GM18517 (cell line): Measurements from ENCODE around the gene BBIP1.
A peak's percentile ranks its signal among the peaks of the same experiment; 100 is the strongest.

Experiments used
- ATAC-seq: cut with Tn5 transposase; IDR thresholded peaks from one replicate; pipeline ENCODE4 v1.9.1; 2021; ENCODE audit warnings: mild to moderate bottlenecking, moderate library complexity; ENCODE audit not compliant: unreplicated experiment

BBIP1 gene, protein sequence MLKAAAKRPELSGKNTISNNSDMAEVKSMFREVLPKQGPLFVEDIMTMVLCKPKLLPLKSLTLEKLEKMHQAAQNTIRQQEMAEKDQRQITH

DNA sequence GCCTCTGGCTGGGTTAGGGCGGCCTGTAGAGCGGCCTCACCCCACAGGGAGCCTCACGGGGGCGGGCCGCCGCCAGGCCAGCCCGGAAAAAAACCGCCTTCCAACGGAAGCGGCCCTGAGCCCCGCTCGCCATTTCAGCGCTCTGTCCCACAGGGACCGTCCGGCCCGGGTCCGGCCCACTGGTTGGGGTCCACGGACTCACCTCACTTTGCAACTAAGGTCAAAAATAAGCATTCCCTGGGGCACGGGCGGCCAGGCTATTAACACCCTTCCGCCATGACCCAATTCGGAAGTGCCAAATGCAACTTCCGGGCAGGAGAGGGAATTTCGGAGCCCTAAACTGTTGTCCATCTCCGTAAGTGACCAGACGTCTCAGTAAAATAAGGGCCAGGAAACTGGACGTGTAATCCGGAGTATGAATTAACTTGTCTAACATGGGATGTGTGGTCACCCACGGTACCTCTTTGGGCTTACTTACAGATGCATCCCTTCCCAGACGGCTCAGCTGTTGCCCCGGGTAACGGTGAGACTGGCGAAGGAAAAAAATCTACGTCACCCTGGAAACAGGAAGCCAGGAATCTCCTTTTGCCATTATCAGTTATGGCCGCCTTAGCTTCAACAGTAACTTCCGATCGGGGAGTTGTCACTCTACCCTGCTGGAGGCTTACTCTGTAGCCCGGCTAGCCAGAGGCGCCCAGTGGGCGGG lies at the start of gene BBIP1:
TSS of gene BBIP1 (minus strand) at position 538 of the 706 bp plus-strand sequence. CDS start 1,023 bp downstream, outside the sequence.
- ATAC-seq = peak; percentile 82

DNA sequence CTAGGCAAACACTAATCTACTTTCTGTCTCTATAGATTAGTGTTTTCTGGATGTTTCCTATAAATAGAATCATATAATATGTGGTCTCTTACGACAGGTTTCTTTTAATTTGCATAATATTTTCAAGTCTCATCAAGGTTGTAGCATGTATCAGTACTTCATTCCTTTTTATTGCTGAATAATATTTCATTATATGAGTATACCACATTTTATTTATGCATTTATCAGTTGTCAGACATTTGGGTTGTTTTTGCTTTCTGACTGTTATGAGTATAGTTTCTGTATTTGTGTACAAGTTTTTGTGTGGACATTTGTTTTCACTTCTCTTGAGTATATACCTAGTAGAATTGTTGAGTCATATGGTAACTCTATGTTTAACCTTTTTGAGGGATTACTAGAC lies 48.7 kb upstream of the BBIP1 start:
- peak; percentile 51 for ATAC-seq

DNA sequence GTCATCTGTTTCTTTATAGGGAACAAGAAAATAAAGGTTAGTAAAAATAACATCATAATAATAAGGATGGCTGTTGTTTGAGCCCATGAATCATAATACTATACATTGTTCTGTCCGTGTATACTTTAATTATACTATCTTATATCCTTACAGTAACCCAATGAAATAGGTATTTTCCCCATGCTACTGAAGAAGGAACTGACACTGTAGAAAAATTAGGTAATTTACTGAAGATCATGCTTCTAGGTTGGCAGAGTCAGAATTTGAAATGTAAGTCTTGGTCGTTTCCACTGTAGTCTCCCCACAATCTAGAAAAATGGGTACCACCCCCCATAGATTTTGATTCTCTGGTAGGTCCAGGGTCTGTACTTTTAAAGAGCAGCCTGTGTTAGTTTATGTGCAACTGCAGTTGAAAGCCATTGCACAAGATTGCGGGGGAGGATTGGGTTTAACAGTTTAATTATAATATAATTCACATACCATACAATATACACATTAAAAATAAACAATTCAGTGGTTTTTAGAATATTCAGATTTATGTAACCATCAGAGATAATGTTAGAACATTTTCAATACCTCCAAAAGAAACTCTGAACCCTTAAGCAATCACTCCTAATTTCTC lies 48.1 kb upstream of the BBIP1 start:
- ATAC-seq = peak; percentile 30

DNA sequence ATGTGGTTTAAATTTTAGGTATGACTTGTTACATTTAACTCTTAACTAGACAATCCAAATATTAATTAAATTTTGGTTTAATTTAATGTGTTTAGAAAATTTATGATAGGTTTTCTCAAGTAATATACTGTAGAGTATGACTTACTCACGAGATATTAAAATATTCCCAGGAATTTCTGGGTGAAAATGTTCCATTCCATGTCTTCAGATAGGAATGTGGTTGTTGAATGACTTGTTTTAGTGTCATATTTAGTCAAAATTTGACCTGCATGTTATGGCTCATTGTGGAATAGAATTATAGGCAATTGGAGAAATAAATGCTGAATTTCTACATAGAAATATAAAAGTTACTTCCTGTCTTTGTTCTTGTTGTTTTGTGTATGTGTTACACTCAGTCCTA lies 47.2 kb upstream of the BBIP1 start:
- no peak for ATAC-seq

DNA sequence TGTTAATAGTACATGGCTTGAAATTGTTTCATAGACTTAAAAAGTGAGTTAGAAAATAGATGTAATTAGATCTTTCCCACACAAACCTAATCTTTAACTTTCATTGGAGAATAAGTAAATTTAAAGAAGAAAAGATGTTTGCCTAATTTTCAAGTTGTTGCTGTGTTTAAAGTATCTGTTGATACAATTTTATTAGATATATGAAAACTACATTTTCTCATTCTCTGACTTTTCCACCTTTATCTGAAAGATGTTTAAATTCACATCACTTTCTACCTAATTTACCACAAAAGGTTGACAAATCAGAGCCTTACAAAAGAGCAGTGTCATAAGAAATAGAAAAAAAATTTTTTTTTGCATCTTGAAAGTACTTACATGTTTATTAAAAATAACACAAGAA lies 46.2 kb upstream of the BBIP1 start:
- no peak for ATAC-seq

GRCh38 chr10:110964681-110965080 lies 45.7 kb upstream of the BBIP1 start:
- ATAC-seq = no peak

DNA sequence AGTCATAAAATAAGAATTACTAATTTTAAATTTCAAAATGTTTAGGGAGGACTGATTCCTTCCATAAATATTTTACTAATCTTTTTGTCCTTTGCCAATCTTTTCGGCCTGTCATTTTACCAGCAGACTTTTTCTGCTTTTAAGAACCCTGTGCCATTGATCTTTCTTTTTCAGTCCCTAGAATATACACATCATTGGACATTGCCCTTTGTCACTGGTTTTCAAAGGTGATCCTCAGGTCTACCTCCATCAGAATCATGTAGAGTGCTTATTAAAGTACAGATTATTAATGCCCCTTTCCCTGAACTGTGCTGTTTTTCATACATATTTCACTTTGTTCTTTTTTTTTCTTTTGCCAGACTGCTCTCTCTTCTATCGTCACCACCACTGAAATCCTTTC lies 44.2 kb upstream of the BBIP1 start:
- no peak for ATAC-seq

DNA sequence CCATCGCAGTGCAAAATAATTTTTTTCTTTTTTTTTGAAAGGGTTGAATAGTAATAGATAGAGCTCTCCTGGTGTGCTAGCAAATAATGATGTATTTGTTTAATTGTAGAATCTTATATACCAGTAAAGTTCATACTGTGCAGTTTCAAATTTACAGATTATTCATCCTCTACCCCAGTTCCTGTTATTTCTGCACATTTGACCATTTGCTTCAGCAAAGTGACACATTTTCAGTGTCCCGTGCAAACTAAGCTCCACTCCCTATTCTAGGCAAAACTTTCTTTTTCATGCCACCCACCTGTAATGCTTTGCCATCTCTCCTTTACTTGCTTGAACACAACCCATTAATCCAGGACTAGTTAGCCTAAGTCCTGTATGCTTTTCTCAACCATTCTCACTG lies 43.5 kb upstream of the BBIP1 start:
- ATAC-seq = no peak

DNA sequence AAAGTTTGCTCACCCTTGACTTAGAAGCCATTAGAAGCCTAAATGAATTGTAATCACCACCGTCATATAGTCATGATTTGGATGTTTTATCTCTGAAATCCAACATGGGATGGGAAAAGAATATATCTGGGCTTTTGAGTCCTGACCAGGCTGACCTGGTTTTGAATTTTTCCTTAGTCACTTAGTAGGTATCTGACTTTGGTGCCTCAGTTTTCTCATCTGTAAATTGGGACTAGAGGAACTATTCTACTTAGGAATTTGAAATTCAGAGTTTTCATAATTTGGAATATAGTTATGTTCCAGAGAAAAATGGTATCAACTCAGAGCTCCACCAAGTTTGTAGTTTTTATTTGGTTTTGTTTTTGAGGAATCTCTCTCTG lies 41.3 kb upstream of the BBIP1 start:
- ATAC-seq = no peak

- no peak for ATAC-seq
These were observed 40.7 kb upstream of the BBIP1 start for GRCh38 chr10:110959379-110960332.

DNA sequence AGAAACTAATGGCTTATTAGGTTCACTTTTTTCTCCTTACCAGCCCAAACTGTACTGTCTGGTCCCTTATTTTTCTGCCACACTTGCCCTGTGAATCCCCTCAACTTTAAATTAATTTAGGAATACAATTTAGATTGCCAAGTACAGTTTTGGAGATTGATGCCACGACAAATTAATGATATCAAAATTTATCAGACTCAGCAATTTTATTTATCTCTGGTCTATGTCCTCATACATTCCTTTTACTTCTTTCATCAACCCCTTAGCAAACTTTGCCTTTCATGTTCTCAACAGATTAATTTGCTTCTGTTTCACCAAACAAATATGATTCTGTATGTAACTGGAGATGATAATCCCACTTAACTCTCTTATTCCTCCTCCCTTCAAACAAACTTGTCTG lies 38.6 kb upstream of the BBIP1 start:
- ATAC-seq = no peak

- no peak for ATAC-seq
These were observed 32.4 kb upstream of the BBIP1 start for GRCh38 chr10:110951381-110951780.

GRCh38 chr10:110947061-110947595 lies 28.1 kb upstream of the BBIP1 start:
- no peak for ATAC-seq

- no peak for ATAC-seq
These were observed 27.5 kb upstream of the BBIP1 start for GRCh38 chr10:110946496-110946895.

DNA sequence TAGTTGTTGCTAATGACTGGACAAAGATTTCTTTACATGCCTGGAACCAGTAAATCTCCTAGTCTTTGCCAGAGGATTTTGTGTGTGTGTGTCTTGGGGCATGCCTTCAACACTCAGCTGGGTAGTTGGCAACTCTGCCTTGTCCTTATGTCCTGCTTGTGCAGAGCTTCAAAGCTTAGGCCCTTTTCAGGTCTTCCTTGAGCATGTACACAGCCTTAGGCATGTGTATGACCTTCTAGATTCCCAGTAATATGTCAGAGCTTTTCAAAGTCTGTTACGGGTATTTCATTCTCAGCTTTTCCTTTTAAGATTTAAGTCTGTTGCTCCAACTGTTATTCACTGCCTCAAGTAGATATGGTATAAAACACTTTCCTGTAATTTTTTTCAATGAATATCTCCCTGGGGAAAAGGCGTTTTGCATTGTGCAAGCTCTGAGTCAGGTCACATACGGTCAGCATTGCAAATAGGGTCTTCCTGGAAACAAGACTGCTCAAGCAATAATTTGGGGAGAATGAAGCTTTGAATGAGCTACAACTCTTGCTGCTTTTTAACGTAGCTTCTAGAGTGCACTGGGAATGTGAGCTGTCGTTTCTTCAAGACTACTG lies 25.9 kb upstream of the BBIP1 start:
- no peak for ATAC-seq

GRCh38 chr10:110939419-110939818 lies 20.4 kb upstream of the BBIP1 start:
- ATAC-seq = no peak

DNA sequence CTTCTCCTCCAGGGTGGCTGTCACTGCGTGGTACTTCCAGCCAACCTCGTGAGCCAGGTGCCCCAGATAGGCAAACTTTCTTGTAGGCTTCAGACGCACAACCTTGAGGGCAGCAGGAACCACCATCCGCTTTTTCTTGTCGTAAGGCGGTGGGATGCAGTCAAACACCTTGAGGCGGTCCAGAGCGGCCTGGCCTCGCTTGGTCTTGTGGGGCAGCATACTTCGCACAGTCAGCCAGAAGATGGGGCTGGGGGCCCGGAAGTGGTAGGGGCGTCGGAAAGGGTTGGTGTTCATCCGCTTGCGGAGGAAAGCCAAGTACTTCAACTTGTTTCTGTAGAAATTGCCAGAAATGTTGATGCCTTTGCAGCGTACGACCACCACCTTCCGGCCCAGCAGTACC lies 17.8 kb upstream of the BBIP1 start:
- ATAC-seq = no peak

DNA sequence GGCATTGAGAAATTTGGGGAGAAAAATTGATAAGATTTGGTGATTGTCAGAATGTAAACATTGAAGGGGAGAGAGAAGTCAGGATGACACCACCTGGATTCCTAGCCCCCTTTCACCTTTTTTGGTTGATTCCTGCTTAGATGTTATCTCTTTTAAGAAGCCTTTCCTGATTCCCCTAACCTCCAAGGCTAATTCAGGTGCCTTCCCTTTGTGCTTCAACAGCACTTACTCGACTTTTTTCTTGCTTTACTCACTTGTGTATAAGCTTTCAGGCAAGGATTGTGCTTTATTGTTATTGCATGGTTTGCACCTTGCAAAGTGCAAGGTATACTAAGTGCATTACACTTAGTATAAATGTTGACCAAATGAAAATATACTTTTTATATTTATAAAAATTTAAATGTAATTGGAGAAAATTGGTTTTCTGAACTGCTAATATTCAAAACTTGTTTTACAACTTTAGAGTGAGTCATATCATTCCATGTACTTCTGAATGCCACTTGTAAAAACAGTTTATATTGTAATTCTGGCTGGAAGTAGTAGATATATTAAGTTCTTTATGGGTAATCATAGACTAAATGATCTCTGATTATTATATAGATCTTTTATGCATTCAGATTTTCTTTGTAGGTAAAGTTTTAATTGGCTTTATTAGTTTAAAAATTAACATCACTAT lies 13.7 kb upstream of the BBIP1 start:
- ATAC-seq = no peak

- ATAC-seq = no peak
These were observed 12.9 kb upstream of the BBIP1 start for GRCh38 chr10:110931769-110932381.

- no peak for ATAC-seq
These were observed 8.5 kb upstream of the BBIP1 start for GRCh38 chr10:110927461-110927860.
